AG09319 (cell line): ENCODE measurements around the gene RAB35.
A peak's percentile ranks its signal among the peaks of the same experiment; 100 is the strongest.

Experiments
- DNase-seq: peaks from one replicate; pipeline ENCODE4 v3.0.0-alpha.2; 2010; ENCODE audit warnings: low read depth; ENCODE audit errors: extremely low read depth
- TF ChIP-seq, protein P1 (sequence below): IDR thresholded peaks from 2 replicates; pipeline ENCODE4 v1.5.1; 2011; ENCODE audit warnings: low read depth, mild to moderate bottlenecking, inconsistent platforms, low read length, moderate library complexity

Gene RAB35

DNA sequence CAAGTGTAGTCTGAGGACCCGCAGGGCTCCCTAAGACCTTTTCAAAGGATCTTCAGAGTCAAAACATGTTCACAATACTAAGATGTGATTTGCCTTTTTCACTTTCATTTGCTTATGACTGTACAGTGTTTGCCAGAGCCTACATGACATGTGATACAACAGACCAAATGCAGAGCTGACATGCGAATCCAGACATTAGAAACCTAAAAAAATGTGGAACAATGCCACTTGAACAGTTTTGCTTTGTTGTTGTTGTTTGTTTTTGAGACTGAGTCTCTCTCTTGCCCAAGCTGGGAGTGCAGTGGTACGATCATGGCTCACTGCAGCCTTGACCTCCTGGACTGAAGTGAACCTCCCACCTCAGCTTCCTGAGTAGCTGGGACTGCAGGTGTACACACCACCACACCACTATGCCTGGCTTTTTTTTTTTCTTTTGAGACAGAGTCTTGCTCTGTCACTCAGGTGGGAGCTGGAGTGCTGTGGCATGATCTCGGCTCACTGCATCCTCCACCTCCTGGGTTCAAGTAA is 5.3 kb upstream of the RAB35 start:
- TF ChIP-seq, protein P1, sequence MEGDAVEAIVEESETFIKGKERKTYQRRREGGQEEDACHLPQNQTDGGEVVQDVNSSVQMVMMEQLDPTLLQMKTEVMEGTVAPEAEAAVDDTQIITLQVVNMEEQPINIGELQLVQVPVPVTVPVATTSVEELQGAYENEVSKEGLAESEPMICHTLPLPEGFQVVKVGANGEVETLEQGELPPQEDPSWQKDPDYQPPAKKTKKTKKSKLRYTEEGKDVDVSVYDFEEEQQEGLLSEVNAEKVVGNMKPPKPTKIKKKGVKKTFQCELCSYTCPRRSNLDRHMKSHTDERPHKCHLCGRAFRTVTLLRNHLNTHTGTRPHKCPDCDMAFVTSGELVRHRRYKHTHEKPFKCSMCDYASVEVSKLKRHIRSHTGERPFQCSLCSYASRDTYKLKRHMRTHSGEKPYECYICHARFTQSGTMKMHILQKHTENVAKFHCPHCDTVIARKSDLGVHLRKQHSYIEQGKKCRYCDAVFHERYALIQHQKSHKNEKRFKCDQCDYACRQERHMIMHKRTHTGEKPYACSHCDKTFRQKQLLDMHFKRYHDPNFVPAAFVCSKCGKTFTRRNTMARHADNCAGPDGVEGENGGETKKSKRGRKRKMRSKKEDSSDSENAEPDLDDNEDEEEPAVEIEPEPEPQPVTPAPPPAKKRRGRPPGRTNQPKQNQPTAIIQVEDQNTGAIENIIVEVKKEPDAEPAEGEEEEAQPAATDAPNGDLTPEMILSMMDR: no peak
- no peak for DNase-seq

DNA sequence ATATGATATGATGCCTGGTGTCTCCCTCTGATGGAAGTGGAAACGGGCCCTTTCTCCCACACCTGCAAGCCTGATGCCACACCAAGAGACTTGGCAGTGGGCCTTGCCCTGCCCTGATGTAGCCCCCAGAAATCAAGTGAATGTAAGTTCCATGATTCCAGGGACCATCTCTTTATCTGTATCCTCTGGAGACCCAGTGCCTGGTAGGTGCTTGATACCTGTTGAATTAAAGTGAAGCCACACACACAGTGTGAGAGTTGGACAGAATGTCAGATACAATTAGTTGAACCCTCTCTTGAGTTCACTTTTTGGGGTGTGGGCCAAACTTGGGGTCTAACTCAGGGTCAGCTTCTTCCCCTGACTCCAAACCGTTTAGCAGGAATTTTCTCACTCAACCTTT is 4.8 kb upstream of the RAB35 start:
- TF ChIP-seq, protein P1: no peak
- DNase-seq: no peak

DNA sequence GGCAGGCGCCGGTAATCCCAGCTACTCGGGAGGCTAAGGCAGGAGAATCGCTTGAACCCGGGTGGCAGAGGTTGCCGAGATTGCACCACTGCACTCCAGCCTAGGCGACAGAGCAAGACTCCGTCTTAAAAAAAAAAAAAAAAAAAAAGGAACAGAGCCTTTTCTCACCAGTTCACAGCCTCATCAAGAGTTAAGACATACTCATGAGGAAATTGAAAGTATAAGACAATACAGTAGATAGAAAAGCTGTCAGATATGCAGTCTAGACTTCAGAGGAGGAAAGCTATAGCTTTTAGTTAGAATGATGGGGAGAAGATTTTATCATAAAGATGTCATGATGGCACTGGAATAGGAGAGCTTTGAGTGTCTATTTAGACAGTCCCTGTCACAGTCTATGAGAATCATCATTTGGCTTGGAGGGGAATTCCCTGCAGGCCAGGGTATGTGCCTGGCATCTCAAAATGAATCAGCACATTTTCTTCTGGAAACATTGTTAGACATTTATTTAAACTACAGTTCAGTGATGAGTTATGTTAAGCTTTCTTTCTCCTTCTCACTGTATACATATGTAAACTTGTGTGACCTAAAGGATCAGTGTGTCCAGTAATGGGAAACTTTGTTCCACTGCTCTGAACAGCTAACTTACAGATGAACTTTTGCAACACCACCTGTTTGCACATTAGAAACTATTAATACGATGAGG is 2.9 kb upstream of the RAB35 start:
- DNase-seq: no peak
- TF ChIP-seq, protein P1: no peak

DNA sequence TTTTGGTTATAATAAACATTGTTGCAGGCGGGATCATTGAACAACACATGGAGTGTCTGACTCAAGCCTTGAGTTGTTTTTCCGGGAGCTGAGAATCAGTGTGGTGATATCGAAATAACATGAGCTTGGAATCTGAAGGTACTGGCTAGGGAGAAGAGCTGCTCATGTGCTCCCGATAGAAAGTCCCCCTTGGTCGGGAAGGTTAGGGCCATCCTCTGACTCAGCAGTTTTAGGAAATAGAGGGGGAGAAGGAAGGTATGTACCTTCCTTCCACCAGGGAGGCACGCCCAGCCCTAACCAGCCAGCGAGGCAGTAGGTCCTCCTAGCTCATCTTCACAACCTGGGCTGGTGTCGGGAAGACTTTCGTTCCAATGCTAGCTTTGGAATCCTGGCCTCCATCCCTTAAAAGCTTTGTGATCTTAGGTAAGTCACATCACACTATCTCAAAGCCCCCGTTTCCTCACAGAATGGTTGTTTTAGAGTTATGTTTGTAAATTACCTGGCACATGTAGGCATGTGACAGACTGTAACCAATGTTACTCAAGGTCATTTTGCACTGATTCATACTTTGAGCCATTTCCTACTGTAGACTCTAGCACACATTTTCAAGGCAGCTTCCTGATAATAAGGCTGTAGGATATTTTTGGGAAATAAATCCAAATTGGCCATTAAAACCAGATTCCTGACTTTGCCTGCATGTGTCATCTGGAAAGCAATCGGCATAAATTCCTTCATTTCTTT is 1.9 kb upstream of the RAB35 start:
- no peak for DNase-seq
- TF ChIP-seq, protein P1: no peak

DNA sequence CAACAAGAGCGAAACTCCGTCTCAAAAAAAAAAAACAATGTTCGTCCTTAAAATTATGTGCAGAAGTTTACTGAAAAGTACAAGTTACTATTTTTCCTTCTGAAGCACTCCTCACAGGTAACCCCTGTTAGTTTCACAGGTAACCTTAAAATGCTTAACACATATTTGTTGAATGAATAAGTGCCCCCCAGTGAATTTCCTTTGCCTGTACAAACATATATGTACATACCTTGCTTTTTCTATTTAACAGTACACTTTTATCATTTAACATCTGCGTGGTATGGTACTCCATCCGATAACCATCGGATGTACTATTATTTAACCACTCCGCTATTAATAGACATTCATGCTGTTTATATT is 1.4 kb upstream of the RAB35 start:
- TF ChIP-seq, protein P1: no peak

DNA sequence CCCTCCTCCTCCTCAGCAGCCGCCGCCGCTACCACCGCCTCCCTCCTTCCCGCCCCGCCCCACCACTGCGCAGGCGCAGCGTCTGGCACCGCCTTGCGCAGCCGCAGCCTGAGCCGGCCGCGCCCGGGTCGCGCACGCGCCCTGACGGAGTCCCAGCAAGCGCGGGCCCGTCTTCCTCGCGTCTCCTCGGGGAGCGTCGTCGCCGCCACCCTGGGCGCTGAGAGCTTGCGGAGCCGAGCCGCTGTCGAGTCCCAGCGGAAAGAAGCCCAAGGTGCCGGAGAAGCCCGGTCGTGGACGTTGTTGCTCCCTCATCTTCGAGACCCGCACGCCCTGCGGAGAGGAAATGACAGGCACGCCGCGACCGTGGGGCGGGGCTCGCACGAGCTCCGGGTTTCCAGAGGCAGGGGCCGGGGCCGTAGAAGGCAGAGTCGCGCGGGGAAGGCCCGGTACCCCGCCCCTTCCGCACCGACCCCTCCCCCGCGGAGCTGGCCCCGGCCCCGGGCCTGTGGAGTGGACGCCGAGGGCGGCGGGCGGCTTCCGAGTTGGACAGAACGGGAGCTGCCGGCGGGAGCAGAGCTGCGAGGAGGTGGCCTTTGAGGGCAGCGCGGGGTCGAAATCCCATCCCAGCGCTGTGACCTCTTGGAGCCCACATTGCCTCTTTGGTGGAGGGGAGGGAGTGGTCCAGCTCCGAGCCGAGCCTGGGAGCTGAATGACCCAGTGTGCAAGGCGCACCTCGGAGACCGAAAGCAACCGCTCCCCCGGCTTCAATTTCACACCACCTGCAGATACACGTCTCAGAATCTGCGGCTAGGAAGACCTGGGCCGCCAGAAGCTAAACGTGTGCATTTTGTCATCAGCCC is 469 bp upstream of the RAB35 start:
- DNase-seq: peak; percentile 82
- TF ChIP-seq, protein P1: no peak

More for the DNA sequence above, 1.4 kb upstream of the RAB35 start:
- DNase-seq: no peak
